Measurements from ENCODE around the gene IPP. TPM values are rescaled to one million over a fixed set of nuclear protein-coding genes. Genes with fewer than 3 reads are reported as not detected.
"Not testable (repeated sequence)": the region's sequence is repeated elsewhere in the genome, so short reads cannot be mapped to it uniquely, and the experiment has no call there.

Gene IPP
- total RNA-seq, 1 donor from 2014 or later = 15.2 TPM

DNA sequence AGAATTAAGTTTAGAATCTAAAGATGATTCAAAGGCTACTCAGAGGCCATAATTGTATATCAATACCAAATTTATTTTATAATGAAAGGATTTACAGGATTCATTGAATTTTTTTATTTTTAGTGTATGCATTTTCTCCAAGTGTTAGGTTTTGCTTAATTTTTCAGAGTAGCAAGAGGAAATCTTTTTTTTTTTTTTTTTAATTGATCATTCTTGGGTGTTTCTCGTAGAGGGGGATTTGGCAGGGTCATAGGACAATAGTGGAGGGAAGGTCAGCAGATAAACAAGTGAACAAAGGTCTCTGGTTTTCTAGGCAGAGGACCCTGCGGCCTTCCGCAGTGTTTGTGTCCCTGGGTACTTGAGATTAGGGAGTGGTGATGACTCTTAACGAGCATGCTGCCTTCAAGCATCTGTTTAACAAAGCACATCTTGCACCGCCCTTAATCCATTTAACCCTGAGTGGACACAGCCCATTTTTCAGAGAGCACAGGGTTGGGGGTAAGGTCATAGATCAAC lies 10.8 kb downstream of the IPP start:
- not testable (repeated sequence) for DNase-seq (ENCODE audit: low spot score)

DNA sequence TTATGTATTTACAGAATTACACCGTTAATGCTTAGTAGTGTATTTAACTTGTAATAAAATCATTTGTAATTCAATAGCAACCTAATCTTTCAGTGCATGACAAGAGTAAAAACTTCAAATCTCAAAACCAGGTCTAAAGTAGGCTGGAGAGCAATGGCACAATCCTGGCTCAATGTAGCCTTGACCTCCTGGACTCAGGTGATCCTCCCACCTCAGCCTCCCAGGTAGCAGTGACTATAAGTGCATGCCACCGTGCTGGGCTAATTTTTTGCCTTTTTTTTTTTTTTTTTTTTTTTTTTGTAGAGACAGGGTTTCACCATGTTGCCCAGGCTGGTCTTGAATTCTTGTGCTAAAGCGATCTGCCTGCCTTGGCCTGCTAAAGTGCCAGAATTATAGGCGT lies 11.3 kb downstream of the IPP start:
- DNase-seq (ENCODE audit: low spot score) = no peak

DNA sequence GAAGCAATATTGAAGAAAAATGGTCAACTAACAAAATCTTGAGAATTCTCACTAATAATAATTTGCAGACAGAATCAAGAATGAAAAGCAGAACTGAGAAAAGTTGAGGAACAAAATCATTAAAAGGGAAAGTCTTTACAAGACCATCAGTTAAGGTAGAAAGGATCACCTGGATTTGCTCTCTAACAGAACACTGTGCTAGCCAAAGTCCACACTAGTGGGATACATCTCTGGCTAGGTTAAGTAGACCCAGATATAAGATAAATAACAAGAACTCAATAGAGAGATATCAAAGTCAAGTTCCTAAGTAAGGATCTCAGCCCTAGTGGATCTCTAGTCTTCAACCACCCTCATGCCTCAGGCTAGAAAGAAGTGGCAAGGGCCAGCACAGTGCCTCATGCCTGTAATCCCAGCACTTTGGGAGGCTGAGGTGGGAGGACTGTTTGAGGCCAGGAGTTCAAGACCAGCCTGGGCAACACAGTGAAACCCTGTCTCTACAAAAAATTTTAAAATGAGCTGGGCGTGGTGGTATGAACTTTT lies 19.6 kb downstream of the IPP start:
- DNase-seq (ENCODE audit: low spot score) = no peak

DNA sequence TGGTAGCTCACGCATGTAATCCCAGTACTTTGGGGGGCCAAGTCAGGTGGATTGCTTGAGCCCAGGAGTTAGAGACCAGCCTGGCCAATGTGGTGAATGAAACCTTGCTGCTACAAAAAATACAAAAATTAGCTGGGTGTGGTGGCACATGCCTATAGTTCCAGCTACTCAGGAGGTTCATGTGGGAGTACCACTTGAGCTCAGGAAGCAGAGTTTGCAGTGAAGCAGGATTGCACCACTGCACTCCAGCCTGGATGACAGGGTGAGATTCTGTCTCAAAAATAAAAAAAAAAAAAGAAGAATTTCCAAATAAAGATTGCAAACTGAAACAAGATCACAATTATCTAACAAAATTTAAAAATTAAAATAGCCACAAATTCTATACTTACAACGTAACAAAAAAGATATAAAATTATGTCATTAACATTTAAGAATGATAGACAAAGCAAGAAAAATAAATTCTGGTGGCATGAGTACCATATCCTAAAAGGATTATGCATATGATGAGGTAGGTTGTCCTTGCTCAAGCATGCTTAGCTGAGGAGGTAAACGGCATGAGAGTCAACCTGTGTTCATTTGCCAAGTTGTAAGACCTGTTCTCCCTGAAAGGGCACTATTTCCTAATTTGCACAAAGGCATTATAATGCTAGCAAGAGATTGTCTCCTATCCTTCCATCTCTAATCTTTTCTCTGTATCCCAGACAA lies 20.2 kb downstream of the IPP start:
- peak; percentile 46 for DNase-seq (ENCODE audit: low spot score)

DNA sequence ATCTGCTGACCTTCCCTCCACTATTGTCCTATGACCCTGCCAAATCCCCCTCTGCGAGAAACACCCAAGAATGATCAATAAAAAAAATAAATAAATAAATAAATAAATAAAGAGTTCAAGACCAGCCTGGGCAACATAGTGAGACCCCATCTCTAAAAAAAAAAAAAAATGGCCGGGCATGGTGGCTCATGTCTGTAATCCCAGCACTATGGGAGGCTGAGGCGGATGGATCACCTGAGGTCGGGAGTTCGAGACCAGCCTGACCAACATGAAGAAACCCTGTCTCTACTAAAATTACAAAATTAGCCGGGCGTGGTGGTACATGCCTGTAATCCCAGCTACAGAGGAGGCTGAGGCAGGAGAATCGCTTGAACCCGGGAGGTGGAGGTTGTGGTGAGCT lies 24.4 kb downstream of the IPP start:
- not testable (repeated sequence) for DNase-seq (ENCODE audit: low spot score)

DNA sequence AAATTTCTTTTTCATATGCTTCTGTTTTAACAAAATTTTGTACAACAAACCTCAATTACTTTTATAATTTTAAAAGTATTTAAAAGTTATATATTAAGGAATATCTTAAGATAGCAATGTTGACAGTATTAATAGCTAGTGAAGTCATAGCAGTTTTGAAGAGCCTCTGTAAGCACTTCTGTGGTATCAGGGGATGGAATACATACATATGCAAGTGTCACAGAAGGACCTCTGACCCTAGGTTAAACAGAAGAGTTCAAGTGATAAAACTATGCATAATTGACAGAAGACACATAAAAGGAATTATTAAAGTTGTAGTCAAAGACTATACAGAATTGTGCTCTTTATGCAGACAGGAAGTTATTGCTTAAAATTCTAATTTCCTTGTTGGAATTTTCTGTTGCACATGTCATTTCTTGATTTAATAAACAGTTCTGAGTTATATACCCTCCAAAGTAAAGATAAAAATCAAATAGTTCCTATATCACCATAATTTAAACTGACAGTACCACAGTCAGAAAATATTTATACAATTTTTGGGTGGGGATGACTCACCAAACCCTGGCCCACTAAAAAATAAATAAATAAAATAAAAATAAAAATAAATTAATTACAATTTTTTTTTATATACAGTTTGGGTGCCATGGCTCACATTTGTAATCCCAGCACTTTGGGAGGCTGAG lies 27.1 kb downstream of the IPP start:
- no peak for DNase-seq (ENCODE audit: low spot score)

DNA sequence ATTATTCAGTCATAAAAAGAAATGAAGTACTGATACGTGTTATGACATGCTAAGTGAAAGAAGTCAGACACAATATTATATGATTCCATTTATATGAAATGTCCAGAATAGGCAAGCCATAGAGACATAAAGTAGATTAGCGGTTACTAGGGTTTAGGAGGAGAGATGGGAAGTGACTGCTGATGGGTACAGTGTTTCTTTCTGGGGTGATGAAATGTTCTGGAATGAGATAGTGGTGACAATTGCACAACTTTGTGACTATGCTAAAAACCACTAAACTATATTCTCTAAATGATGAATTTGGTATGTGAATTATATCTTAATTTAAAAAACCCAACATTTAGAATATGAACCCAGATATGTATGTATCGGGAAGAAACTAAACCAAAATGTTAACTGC lies 27.6 kb downstream of the IPP start:
- DNase-seq (ENCODE audit: low spot score) = no peak

DNA sequence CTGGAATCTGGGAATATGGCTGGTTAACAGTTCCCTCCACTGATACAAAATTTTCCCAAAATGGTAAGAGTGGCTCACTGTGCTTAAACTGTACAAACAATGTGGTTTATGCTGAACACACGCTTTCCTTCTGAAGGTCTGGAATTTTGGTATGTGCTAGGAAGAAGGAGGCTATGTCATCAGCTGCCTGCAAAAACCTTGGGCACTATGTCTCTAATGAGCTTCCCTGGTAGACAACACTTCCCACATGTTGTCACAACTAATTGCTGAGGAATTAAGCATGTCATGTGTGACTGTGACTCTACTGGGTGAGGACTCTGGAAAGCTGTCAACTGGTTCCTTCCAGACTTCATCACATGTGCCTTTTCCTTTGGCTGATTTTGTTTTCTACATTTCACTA lies 29.2 kb downstream of the IPP start:
- DNase-seq (ENCODE audit: low spot score) = no peak

DNA sequence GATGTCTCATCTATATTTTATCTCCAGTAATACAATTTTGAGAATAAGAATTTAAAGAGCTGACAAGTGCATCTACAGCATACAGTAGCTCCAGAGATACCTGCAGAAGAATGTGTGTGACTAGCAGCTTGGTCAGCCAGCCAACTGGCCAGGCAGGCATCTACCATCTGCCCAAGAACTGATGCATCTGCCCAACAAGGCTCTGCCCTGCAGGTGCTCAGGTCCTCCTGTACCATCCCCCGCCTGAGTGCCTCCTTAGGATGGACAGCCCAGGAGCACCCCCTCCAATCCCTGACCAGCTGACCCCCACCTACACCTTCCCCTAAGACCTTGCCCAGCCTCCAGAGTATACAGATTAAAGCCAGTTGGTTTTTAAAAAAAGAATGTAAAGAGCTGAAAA lies 32.2 kb downstream of the IPP start:
- DNase-seq (ENCODE audit: low spot score) = no peak

DNA sequence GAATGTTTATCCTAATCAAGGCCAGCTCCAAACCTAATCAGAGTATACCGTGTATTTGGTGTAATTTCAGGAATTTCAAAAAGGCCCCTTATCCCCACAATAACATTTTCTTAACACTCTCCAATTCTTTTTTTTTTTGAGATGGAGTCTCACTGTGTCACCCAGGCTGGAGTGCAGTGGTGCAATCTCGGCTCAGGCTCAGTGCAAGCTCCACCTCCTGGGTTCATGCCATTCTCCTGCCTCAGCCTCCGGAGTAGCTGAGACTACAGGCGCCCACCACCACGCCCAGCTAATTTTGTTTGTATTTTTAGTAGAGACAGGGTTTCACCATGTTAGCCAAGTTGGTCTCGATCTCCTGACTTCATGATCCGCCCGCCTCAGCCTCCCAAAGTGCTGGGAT lies 33.1 kb downstream of the IPP start:
- DNase-seq (ENCODE audit: low spot score) = not testable (repeated sequence)

DNA sequence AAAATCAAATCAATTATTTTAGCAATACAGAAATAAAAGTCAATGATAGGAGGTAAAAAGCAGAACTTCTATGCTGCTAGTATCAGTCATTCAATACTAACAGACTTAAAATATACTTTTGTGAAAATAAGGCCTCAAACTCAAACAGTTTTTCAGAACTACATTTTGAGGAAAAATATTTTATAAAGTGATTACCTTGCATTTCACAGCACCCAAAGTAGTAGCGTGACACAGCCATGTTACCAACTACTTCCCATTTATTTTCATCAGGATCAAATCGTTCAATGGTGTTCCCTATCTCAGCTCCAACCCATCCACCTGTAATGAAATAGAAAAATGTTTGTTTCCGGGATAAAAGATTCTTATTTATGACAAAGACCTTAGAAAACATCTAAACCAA lies 33.8 kb downstream of the IPP start:
- DNase-seq (ENCODE audit: low spot score) = no peak

DNA sequence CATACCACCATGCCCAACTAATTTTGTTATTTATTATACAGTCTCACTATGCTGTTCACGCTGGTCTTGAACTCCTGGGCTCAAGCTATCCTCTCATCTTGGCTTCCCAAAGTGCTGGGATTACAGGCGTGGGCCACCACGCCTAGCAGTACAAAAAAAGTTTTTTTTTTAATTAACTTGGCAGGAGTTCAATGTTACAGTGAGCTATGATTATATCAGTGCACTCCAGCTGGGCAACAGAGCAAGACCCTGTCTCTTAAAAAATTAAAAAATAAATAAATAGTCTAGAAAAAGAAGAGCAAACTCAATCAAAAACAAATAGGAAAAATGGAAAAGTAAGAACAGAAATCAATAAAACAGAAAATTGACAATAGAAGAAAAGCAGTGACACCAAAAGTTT lies 36.7 kb downstream of the IPP start:
- no peak for DNase-seq (ENCODE audit: low spot score)

DNA sequence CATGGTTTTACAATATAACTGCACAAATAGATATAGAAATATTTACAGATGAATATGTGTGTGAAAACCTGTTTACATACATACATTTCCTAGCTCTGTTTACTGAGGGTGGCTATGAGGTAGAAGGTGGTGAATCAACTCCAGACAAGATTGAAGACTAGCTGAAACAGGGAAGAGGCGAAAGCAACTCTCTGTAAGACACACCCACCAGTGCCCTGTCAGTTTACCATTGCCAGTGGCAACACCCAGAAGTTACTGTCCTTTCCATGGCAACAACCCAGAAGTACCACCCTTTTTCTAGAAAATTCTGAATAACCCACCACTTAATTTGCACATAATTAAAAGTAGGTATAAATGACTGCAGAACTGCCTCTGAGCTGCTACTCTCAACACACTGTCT lies 45.8 kb downstream of the IPP start:
- no peak for DNase-seq (ENCODE audit: low spot score)

DNA sequence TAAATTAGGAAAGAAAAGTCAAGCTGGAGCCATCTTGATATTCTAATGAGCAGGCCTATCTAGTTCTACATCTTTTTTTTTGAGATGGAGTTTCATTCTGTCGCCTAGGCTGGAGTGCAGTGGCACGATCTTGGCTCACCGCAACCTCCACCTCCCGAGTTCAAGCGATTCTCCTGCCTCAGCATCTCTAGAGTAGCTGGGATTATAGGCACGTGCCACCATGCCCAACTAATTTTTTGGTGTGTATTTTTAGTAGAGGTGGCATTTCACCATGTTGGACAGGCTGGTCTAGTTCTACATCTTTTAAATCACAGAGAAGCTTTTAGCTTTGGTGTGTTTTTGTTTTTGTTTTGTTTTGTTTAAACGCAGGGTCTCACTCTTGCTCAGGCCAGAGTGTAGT lies 55.6 kb downstream of the IPP start:
- DNase-seq (ENCODE audit: low spot score) = no peak

DNA sequence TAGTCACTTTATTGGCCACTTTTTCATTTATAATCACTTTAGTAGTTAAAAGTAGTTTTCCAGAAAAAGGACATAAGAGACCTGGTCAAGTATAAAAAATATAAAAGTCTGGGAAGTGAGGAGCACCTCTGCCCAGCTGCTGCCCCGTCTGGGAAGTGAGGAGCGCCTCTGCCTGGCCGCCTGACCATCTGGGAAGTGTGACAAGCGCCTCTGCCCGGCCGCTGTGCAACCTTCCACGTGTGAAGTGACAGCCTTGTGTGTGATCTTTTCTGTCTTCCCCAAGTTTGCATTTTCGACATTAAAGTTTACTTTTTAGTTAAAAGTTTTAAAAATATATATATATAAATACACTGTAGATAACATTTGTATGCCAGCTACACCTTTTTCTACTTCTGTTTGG lies 56.6 kb downstream of the IPP start:
- not testable (repeated sequence) for DNase-seq (ENCODE audit: low spot score)

DNA sequence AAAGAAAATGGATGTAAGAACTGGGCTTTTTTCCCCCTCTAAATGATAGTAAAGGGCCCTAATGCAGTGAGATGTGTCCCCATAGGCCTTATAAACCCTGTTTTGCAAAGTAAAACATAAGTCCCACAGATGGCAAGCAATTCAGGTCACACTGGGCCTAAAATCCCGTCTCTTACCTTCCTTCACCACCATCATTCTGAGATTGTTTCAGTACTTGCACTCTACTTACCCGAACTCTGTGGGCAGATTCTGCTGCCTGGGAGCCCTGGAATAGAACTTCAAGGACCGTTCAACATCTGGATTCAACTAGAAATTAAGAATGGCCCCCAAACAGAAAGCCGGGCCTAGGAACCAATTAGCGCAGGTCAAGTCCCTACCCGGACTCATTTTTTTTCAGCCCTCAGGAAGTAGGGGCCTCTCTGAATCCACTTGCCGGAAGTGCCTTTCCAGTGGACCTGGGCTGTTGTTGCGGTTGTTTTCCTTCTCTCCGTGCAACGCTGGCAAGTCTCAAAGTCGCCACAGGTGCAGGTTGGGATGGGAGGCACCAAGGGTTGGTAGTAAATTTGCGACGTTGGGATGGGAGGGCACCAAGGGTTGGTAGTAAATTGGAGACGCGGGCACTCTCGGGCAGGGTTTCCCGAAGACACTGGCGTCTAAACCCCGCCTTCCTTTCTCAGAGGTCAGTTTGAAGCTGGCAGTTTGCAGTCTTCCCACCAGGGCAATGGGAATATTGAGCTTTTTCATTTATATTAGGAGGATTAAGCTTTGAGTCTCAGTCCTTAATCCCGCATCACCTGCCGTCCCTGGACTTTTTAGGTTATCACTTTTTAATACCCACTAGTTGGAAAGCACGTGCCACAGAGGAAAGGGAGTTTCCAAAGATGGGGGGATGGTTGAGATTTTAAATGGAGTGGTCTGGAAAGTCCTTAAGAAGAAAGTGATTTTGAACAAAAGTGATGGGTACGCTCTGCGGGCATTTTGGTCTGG lies 62.4 kb downstream of the IPP start, which contains the start of gene TMEM69:
Gene TMEM69 (plus strand): TSS at position 428 of the 987 bp plus-strand sequence. CDS start 2,888 bp downstream, outside the sequence.
- DNase-seq (ENCODE audit: low spot score) = peak; percentile 93

DNA sequence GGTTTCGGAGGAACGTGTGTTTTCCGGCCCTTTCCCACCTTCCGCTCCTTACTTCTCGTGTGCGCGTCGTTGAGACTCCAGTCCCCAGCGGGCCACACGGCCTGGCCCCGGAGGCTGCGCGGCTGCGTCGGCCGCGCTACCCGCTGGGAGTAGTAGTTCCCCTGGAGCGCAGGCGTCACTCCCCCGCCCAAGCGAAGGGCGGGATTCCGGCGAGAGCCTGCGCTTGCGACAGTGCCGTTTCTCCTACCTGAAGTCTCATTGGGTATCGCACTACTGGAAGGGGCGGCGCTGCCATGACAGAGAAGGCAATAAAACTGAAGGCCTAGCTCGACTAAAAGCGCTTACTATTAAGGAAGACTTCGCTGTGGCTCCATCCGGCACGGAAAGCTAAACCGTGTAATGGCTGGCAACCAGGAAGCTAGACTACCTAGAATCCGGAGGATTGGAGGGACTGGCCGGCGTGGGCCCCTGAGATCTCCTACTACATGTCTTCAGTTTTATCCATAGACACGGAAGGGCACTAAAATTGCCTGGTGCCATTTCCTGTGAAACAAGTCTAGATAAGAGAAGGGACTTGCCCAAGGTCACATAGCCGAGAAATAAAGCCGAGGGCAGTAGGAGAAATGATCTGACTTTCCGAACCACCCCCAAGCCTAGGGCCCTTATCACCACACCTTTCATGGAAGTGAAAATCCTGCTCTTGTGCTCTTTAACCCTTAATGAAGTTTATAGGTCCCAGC lies 63.3 kb downstream of the IPP start:
- peak; percentile 99 for DNase-seq (ENCODE audit: low spot score)

DNA sequence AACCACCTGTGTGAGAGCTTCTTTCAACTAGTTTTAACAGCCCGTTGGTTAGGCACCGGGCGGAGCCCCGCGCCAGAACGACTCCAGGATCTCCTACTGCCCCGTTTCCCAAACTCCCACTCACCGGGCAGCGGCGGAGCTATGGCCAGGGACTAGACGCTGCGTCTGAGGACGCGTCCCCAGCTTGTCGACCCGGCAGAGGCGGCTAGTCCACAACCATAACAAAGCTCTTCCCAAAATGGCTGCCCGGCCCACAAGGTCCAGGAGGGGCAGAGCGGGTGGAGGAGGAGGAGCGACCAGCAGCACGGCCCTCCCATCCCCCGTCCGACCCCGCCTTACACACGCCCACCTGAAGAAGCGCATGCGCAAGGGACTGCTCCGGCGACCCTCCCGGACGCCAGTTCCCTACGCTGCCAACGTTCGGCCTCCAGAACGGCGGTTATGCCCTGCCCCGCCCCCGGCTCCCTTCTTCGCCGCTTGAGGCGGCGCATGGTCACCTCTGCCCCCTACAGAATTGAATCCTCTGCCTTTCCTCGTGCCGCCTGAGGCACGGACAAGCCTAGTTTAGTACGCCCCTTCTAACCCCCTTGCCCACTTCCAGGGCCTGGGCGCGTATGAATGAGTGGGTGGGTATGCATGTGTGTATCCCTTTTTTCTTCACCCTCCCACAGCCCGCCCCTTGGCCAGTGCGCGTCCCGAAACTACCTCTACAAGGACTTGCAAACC lies 64.0 kb downstream of the IPP start, which contains the start of gene GPBP1L1:
Gene GPBP1L1 (minus strand): TSS at position 246 of the 726 bp plus-strand sequence. CDS start 27,446 bp downstream, outside the sequence.
- peak; percentile 98 for DNase-seq (ENCODE audit: low spot score)

DNA sequence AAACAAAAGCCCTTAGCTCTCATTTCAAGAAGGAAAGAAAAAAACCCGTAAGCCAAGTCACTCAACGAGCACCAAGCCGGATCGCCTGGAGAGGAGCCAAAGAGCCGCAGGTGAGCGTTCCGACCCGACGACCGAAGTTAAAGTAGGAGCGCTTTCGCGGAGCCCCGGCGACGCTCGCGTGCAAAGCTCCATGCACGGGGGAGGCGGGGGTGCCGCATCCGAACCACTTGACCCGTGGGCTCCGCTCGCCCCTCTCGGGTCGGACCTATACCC lies 64.5 kb downstream of the IPP start:
- peak; percentile 61 for DNase-seq (ENCODE audit: low spot score)

DNA sequence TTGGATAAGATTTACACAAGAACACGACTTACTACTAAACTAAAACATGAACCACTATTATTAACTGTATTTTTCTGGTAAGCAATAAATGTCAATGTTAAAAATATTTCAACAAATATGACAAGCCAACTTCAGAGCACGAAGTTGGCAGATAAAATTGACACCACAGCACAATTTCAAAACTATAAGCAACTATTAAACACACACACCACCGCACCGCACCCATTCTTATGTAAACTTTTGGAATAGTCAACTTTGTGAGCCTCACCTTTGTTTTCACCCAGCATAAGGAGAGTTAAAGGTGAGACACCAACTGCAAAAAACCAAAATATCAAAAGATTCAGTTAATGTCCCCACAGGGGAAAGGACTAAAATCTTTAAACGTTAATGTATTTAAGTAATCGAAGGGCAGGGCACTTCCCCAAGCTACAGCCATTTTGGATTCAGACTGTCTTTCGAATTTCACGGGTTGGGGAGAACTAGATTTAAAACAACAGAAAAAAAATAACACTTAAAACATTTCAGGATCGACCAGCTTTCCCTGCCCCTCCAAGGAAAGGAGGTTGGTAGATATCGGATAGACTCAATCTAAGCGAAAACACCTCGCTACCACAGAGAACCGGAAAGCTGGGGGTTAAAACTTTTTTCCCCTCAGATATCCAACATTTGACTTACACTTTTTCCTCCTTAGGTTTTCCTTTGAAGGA lies 65.0 kb downstream of the IPP start:
- no peak for DNase-seq (ENCODE audit: low spot score)

All from umbilical cord (tissue), 2 donors.